Measurements from ENCODE around the gene ATP13A4.

ATP13A4 gene

DNA sequence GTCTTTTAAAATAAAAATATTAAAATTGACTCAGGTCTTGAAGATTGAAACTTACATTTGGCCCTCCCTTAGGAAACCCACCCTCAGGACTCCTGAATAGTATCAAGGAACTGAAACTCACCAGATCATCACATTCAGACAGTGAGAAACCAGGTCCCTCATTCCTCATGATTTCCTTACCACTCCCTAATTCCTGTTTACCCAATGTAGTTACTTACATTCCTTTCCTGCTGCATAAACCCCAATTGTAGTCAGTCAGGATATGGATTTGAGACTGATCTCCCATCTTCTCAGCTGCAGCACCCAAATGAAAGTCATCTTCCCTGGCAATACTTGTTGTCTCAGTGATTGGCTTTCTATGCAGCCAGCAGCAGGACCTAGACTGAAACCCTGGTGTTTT lies 8.6 kb downstream of the ATP13A4 start:
- Histone ChIP-seq H3K27ac (replicated peaks) (no peak overlapping the region), H3K27me3 (ENCODE audit: insufficient read depth, poor library complexity, severe bottlenecking) (peaks cover 4% of the 10 kb centered on the region), H3K4me3 (replicated peaks; ENCODE audit: insufficient read depth, low read length) (no peak overlapping the region)
- TF ChIP-seq POLR2AphosphoS5 (IDR thresholded peaks at IDR 0.05; ENCODE audit: low read depth) = no peak
- TF ChIP-seq SPI1 (IDR thresholded peaks at IDR 0.05; ENCODE audit: borderline replicate concordance, low read depth) = no peak
- TF ChIP-seq, protein P1, sequence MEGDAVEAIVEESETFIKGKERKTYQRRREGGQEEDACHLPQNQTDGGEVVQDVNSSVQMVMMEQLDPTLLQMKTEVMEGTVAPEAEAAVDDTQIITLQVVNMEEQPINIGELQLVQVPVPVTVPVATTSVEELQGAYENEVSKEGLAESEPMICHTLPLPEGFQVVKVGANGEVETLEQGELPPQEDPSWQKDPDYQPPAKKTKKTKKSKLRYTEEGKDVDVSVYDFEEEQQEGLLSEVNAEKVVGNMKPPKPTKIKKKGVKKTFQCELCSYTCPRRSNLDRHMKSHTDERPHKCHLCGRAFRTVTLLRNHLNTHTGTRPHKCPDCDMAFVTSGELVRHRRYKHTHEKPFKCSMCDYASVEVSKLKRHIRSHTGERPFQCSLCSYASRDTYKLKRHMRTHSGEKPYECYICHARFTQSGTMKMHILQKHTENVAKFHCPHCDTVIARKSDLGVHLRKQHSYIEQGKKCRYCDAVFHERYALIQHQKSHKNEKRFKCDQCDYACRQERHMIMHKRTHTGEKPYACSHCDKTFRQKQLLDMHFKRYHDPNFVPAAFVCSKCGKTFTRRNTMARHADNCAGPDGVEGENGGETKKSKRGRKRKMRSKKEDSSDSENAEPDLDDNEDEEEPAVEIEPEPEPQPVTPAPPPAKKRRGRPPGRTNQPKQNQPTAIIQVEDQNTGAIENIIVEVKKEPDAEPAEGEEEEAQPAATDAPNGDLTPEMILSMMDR (IDR thresholded peaks at IDR 0.05; ENCODE audit: insufficient read depth, low read length) = no peak
- TF ChIP-seq, protein P2, sequence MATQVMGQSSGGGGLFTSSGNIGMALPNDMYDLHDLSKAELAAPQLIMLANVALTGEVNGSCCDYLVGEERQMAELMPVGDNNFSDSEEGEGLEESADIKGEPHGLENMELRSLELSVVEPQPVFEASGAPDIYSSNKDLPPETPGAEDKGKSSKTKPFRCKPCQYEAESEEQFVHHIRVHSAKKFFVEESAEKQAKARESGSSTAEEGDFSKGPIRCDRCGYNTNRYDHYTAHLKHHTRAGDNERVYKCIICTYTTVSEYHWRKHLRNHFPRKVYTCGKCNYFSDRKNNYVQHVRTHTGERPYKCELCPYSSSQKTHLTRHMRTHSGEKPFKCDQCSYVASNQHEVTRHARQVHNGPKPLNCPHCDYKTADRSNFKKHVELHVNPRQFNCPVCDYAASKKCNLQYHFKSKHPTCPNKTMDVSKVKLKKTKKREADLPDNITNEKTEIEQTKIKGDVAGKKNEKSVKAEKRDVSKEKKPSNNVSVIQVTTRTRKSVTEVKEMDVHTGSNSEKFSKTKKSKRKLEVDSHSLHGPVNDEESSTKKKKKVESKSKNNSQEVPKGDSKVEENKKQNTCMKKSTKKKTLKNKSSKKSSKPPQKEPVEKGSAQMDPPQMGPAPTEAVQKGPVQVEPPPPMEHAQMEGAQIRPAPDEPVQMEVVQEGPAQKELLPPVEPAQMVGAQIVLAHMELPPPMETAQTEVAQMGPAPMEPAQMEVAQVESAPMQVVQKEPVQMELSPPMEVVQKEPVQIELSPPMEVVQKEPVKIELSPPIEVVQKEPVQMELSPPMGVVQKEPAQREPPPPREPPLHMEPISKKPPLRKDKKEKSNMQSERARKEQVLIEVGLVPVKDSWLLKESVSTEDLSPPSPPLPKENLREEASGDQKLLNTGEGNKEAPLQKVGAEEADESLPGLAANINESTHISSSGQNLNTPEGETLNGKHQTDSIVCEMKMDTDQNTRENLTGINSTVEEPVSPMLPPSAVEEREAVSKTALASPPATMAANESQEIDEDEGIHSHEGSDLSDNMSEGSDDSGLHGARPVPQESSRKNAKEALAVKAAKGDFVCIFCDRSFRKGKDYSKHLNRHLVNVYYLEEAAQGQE (IDR thresholded peaks at IDR 0.05; ENCODE audit: insufficient replicate concordance, low read depth) = no peak
- no peak for TF ChIP-seq GABPA (IDR thresholded peaks at IDR 0.05; ENCODE audit: low read depth)
- DNase-seq (ENCODE audit: low read depth in 1 of 2, low spot score in 1 of 2) = no peak

DNA sequence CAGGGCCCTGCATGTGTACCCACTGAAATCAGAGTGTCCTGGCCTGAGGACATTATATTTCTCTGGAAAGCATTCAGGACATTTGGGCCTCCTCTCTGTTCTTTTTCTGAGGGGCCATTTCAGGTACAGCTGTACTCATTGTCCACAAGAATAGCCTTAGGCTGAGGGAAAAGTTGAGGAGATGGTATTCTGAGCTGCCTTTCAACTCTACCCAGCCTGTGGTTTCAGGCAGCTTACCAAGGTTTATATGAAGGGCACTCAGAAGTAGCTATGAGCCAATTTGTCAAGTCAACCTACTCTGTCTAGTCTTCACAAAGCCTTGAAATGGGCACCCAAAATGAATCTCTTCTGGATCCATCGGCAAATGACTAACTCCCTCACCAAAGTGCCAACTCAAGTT lies 9.4 kb downstream of the ATP13A4 start:
- DNase-seq (ENCODE audit: low read depth in 1 of 2, low spot score in 1 of 2) = no peak
- H3K4me3 ChIP-seq (replicated peaks; ENCODE audit: insufficient read depth, low read length) = no peak overlapping the region
- TF ChIP-seq, protein P2 (IDR thresholded peaks at IDR 0.05; ENCODE audit: insufficient replicate concordance, low read depth) = no peak
- TF ChIP-seq POLR2AphosphoS5 (IDR thresholded peaks at IDR 0.05; ENCODE audit: low read depth) (no peak), SPI1 (IDR thresholded peaks at IDR 0.05; ENCODE audit: borderline replicate concordance, low read depth) (no peak), GABPA (IDR thresholded peaks at IDR 0.05; ENCODE audit: low read depth) (no peak)
- TF ChIP-seq, protein P1 (IDR thresholded peaks at IDR 0.05; ENCODE audit: insufficient read depth, low read length) = no peak
- H3K27ac ChIP-seq (replicated peaks) = no peak overlapping the region
- H3K27me3 ChIP-seq (ENCODE audit: insufficient read depth, poor library complexity, severe bottlenecking) = peaks cover 4% of the 10 kb centered on the region

DNA sequence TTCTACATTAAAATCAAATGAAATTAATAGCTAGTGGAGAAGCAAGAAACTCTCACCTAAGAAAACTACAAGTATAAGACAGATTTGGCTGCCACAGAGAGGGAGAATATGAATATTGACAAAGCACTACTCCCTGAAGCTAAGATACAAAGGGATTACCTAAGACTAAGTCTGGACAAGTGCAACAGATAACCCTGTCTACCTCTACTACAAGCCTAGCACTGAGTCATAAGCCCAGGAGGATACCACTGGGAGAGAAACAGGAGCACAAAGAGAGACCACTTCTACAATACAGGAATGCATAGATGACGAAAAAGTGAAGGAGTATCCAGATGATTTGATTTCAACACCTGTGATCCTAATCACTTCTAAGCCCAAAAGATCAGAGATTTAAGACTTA lies 10.4 kb downstream of the ATP13A4 start:
- Histone ChIP-seq H3K27ac (replicated peaks) (no peak overlapping the region), H3K4me3 (replicated peaks; ENCODE audit: insufficient read depth, low read length) (no peak overlapping the region), H3K27me3 (ENCODE audit: insufficient read depth, poor library complexity, severe bottlenecking) (peaks cover 4% of the 10 kb centered on the region)
- no peak for TF ChIP-seq SPI1 (IDR thresholded peaks at IDR 0.05; ENCODE audit: borderline replicate concordance, low read depth)
- TF ChIP-seq, protein P1 (IDR thresholded peaks at IDR 0.05; ENCODE audit: insufficient read depth, low read length) = no peak
- no peak for TF ChIP-seq POLR2AphosphoS5 (IDR thresholded peaks at IDR 0.05; ENCODE audit: low read depth)
- no peak for TF ChIP-seq GABPA (IDR thresholded peaks at IDR 0.05; ENCODE audit: low read depth)
- TF ChIP-seq, protein P2 (IDR thresholded peaks at IDR 0.05; ENCODE audit: insufficient replicate concordance, low read depth) = no peak
- no peak for DNase-seq (ENCODE audit: low read depth in 1 of 2, low spot score in 1 of 2)
